ENCODE measurements around the gene ACTR1A. TPM values are rescaled to one million over a fixed set of nuclear protein-coding genes. Genes with fewer than 3 reads are reported as not detected.

Gene ACTR1A
- total and polyA plus RNA-seq, 12 donors, result 68.1 to 154 (median 106) TPM

- no peak for DNase-seq
- intact Hi-C loops (cut with DNase I), result no loop called here
- Histone ChIP-seq H3K36me3 (replicated peaks in 1 of 2) (peaks cover 0 to 21% of the 10 kb centered on the region in 2 donors), H3K4me1 (replicated peaks in 1 of 2) (peaks cover 0 to 17% of the 10 kb centered on the region in 2 donors), H3K4me3 (no peak overlapping the region), H3K27ac (no peak overlapping the region), H3K27me3 (no peaks in the 10 kb centered on the region), H3K9me3 (replicated peaks in 1 of 3) (no peaks in the 10 kb centered on the region)
- TF ChIP-seq CTCF (IDR thresholded peaks at IDR 0.05) (no peak), POLR2A (IDR thresholded peaks at IDR 0.05) (no peak)
- WGBS, 4 donors, result 83 to 100% (median 89%) methylated on average over 2 of the region's 2 CpGs
These were observed 8.7 kb downstream of the ACTR1A start for GRCh38 chr10:102493771-102494170.

GRCh38 chr10:102492983-102493382, 9.5 kb downstream of the ACTR1A start:
- Histone ChIP-seq H3K27me3 (no peaks in the 10 kb centered on the region), H3K9me3 (replicated peaks in 1 of 3) (no peaks in the 10 kb centered on the region), H3K4me1 (replicated peaks in 1 of 2) (peaks cover 0 to 17% of the 10 kb centered on the region in 2 donors), H3K27ac (no peak overlapping the region), H3K36me3 (replicated peaks in 1 of 2) (peaks cover 0 to 29% of the 10 kb centered on the region in 2 donors), H3K4me3 (no peak overlapping the region)
- intact Hi-C loops (cut with DNase I), result no loop called here
- 28 to 51% (median 40%) methylated on average over 2 of the region's 2 CpGs for WGBS, 4 donors
- TF ChIP-seq POLR2A (IDR thresholded peaks at IDR 0.05), result no peak
- no peak for TF ChIP-seq CTCF (IDR thresholded peaks at IDR 0.05)
- peak in 4 of 7 donors; percentile 21 to 52 (median 36) for DNase-seq

GRCh38 chr10:102492344-102492939, 10.1 kb downstream of the ACTR1A start:
- Histone ChIP-seq H3K27me3 (no peaks in the 10 kb centered on the region), H3K4me1 (replicated peaks in 1 of 2) (peaks cover 0 to 17% of the 10 kb centered on the region in 2 donors), H3K36me3 (replicated peaks in 1 of 2) (peaks cover 0 to 33% of the 10 kb centered on the region in 2 donors), H3K27ac (no peak overlapping the region), H3K4me3 (no peak overlapping the region), H3K9me3 (replicated peaks in 1 of 3) (no peaks in the 10 kb centered on the region)
- TF ChIP-seq POLR2A (IDR thresholded peaks at IDR 0.05) (no peak), CTCF (IDR thresholded peaks at IDR 0.05) (no peak)
- 79 to 92% (median 85%) methylated on average over 7 of the region's 7 CpGs for WGBS, 4 donors
- DNase-seq, result no peak
- intact Hi-C loops (cut with DNase I), result no loop called here

GRCh38 chr10:102491136-102491535, 11.4 kb downstream of the ACTR1A start:
- WGBS, 4 donors, result 86 to 91% (median 87%) methylated on average over 4 of the region's 4 CpGs
- H3K27me3 ChIP-seq, result no peaks in the 10 kb centered on the region
- intact Hi-C loops (cut with DNase I), result no loop called here
- peaks cover 0 to 17% of the 10 kb centered on the region in 2 donors for H3K4me1 ChIP-seq (replicated peaks in 1 of 2)
- H3K4me3 ChIP-seq, result no peak overlapping the region
- peaks cover 0 to 46% of the 10 kb centered on the region in 2 donors for H3K36me3 ChIP-seq (replicated peaks in 1 of 2)
- H3K27ac ChIP-seq, result no peak overlapping the region
- no peak for TF ChIP-seq CTCF (IDR thresholded peaks at IDR 0.05)
- TF ChIP-seq POLR2A (IDR thresholded peaks at IDR 0.05), result no peak
- DNase-seq, result no peak
- H3K9me3 ChIP-seq (replicated peaks in 1 of 3), result no peaks in the 10 kb centered on the region

All from adrenal gland (tissue), 12 donors.